GM18508 (cell line): ENCODE data around the gene GRAP.
"Not testable (repeated sequence)": the region's sequence is repeated elsewhere in the genome, so short reads cannot be mapped to it uniquely, and the experiment has no call there.

Source experiments
- ATAC-seq: cut with Tn5 transposase; IDR thresholded peaks from one replicate; pipeline ENCODE4 v1.9.1; 2021; ENCODE audit warnings: moderate number of reproducible peaks; ENCODE audit not compliant: insufficient read depth, unreplicated experiment

The GRAP gene

DNA sequence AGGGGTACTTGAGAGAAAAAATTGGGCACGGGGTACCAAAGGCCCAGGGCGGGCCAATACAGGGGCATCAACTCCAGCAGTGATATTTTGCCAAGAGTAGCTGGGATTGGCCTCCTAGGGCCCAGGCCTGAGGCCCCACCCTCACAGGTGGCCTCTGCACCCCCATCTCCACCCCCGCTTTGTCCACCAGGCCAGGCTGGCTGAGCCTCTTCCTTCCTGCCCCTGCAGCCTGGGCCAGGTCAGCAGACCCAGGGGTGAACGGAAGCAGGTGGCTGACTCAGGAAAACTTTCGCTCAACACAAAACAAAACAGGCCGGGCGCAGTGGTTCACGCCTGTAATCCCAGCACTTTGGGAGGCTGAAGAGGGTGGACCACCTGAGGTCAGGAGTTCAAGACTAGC lies 3.7 kb downstream of the GRAP start:
- not testable (repeated sequence) for ATAC-seq

GRCh38 chr17:19042369-19042768 lies 4.4 kb downstream of the GRAP start:
- not testable (repeated sequence) for ATAC-seq

- not testable (repeated sequence) for ATAC-seq
These were observed 4.9 kb downstream of the GRAP start for GRCh38 chr17:19041871-19042270.

DNA sequence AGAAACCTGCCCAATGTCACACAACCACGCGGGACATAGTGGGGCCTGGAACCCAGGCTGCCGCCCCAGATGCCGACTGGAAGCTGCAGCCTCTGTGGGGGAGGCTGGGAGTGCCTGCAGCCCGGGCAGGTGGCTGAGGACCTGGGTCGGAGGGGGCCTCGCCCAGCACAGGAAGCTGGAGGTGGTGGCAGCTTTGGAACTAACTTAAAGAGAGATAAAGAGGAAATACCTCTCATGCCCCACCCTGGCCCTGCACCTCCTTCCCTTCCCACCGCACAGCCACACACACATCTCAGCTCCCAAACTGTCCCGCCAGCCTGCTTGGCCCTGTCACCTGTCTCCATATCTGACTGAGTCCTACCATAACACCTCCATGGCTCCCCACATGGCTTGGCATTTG lies 6.4 kb downstream of the GRAP start:
- ATAC-seq: not testable (repeated sequence)

GRCh38 chr17:19038730-19039129 lies 8.0 kb downstream of the GRAP start:
- ATAC-seq: not testable (repeated sequence)

DNA sequence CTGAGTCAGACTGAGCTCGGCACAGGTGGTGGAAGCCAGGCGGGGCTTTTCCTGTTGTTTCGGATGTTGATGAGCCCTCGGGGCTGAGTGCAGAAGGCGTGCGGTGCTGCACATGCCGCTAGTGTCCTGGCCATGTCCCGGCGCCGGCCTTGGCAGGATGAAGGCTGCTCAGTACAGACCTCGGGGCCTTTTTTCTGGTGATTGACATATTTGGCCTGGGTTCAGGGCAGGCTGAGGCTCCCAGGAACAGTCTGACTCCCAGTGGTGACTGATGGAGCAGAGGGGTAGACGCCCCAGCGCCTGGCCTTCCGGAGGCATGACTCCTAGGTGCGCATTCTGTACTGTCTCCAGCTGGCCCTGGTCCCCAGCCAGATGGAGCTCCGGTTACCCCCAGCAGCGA lies 8.8 kb downstream of the GRAP start:
- ATAC-seq: not testable (repeated sequence)

GRCh38 chr17:19037547-19037946 lies 9.2 kb downstream of the GRAP start:
- not testable (repeated sequence) for ATAC-seq

DNA sequence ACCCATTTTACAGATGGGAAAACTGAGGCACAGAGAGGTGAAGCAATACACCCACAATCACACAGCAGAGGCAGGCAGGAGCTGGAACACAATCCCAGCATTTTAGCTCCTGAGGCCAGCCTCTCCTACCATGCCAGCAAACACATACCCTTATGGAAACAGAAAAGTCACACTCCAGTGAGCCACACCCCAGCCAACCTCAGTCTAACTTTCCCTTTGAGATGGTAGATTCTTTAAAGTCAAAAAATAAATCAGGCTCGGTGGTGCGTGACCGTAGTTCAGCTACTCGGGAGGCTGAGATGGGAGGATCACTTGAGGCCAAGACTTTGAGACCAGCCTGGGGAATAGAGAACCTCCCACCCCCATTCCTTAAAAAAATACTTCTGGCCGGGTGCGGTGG lies 10.6 kb downstream of the GRAP start:
- ATAC-seq: not testable (repeated sequence)

GRCh38 chr17:19032377-19032988 lies 14.3 kb downstream of the GRAP start:
- not testable (repeated sequence) for ATAC-seq

- ATAC-seq: not testable (repeated sequence)
These were observed 15.0 kb downstream of the GRAP start for GRCh38 chr17:19031729-19032128.

DNA sequence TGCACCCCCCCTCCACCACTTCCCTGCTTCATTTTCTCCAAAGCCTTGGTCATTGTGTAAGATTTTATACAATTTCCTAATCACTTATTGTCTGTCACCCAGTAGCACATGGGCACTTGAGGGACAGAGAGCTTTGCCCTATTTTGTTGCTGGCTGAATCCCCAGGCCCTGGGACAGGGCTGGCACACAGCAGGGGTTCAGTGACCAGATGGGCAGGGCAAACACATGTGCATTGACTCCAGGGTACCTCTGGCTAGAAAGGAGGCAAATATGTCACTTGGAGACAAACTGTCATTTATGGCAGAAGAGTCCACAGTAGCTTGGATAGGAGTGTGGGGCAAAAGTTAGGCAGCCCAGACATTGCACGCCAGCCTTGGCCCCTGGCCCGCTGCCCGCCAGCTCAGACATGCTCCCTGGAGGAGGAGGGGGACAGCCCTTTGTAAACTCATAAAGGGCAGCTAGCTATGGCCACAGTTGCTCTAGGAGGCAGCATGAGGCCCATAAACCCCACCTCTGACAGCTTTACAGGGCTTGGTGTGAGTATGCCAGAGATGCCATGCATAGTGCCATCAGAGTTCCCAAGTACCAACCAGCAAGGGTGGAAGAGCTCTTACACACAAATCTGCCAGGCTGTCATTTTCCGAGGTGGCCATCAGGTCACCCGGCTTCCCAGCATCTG lies 15.8 kb downstream of the GRAP start:
- ATAC-seq: not testable (repeated sequence)

GRCh38 chr17:19029740-19030139 lies 17.0 kb downstream of the GRAP start:
- ATAC-seq: not testable (repeated sequence)

DNA sequence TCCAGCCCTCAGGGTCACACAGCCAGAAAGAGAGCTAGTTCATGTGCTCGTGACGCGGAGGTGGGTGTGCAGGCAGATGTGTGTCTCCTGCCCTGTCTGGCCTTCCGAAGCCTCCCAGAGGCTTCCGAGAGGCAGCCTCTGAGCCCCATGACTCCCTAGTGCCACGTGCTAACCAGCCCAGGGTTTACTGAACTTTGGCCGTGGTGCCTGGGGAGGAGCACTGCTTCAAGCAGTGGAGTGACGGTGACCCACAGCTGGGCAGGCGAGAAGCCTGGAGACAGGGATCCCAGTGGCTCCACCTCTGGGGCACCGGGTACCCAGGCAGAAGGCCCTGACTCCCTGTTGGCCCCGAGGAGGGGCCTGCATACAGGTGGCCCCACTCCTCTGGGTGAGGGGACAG lies 18.1 kb downstream of the GRAP start:
- not testable (repeated sequence) for ATAC-seq

GRCh38 chr17:19024101-19025078 lies 22.4 kb downstream of the GRAP start:
- no peak for ATAC-seq

DNA sequence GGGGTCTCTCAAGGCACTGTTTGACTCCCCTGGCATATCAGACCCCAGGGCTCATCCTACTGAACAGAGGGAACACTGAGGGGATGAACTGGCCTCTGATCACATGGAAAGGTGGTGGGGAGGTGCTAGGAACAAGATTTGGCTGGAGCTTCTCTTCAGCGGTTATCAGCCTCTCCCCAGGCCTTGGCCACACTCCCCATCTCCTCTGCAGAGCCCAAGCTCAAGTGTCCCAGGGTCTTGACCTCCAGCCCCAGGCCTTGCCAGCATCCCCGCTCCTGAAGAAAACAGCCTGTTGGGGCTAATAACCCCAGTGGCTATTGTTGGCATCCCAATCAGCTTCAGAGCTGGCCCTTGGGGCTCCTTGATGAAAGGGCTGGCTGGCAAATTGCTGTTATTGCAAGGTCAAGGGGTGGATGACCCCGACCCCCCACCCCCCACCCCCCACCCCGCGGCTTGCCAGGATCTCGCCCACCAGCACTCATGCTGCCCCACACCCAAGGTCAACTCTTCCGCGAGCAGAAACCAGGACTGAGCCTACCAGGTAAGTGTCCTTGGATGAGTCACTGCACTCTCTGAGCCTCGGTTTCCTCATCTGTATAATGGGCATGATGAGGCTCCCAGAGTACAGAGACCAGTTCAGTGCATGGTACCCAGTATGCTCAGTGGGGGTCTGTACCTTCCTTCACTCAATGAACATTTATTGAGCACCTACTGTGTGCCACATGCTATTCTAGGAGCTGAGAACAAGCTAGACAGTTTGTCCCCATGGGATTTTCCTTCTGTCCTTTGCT lies 23.4 kb downstream of the GRAP start:
- ATAC-seq: no peak

GRCh38 chr17:19022747-19023146 lies 24.0 kb downstream of the GRAP start:
- ATAC-seq: no peak

DNA sequence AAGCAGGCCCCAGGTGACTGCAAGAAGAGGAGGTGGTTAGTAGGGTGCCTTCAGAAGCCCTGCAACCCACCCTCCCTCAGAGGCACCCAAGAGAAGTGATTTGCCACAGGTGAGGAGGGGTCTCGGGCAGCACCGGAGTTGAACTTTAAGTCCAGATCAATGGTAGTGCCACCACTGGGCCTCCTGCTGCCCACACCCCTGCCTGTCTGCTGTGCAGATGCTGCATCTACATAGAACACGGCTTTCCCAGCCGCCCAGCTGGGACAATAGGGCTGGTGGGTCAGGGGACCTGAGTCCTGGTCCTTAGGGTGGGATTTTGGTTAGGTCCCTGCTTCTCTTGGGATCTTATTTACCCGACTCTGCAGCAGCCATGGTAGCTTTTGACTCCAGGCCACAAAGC lies 24.6 kb downstream of the GRAP start:
- no peak for ATAC-seq

DNA sequence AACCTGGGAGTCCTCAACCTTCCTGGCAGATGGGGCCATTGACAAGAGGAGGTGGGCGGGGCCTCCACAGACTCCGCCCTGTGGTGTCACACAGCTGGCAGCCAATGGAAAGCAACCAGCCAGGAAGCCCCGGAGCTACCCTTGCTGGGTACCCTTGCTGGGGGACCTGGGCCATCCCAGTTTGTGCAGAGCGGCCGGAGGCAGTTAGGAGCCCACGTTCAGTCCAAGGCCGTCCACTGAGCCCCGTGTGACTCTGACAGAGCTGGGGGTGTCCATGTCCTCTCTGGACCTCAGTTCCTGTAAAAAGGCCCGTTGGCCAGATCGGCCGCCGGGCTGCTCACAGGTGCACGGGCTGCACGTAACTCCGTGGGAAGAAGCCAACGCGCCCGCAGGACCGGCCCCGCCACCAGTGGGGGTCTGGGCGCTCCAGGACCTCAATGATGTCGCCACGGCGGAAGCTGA lies 25.1 kb downstream of the GRAP start:
- no peak for ATAC-seq

- ATAC-seq: not testable (repeated sequence)
These were observed 25.6 kb downstream of the GRAP start for GRCh38 chr17:19021011-19021621.

GRCh38 chr17:19020016-19020415 lies 26.7 kb downstream of the GRAP start:
- no peak for ATAC-seq
